ENCODE data around the gene MTX1. TPM values are rescaled to one million over a fixed set of nuclear protein-coding genes. Genes with fewer than 3 reads are reported as not detected.
"Not testable (repeated sequence)": the region's sequence is repeated elsewhere in the genome, so short reads cannot be mapped to it uniquely, and the experiment has no call there.

MTX1 gene
- polyA plus RNA-seq, 1 of the 3 experiments (the other 2 are of a cell fraction) = 79.1 TPM

DNA sequence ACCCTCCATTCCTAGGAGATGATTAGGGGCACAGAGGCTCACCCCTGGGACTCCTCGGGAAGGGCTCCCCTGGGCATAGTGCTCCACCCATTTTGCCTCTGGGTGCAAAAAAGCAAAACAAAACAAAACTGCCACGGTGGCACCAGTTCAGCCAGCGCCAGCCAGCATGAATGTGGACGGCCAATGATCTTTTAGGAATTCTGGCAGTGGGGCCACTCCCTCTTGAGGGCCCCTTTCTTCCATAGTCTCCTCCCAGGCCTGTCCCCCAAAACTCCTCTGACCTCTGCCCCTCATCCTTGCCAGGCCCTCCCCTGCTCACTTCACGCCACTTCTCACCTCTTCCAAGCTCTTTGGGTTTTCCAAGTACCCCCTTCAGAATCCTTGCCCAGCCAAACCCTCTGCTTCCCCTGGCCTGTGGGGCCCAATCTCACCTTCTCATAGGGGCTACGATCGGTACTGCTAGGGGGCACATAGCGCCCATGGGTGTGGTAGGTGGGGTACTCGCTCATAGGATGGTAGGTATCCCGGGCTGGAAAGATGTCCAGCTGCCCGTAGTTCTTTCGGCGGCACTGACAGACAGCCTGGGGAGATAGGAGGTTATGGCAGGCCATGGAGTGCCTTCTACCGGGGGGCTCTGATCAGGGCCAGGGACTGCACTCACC is 21.6 kb upstream of the MTX1 start (continued):
- TF ChIP-seq GABPA (IDR thresholded peaks at IDR 0.05; ENCODE audit: low read depth) (no peak), ELF1 (IDR thresholded peaks at IDR 0.05) (no peak), MXI1 (IDR thresholded peaks at IDR 0.05; ENCODE audit: low read depth, low read length) (no peak), SIN3A (IDR thresholded peaks at IDR 0.05; ENCODE audit: borderline replicate concordance, low read depth, low read length) (no peak), NRF1 (IDR thresholded peaks at IDR 0.05; ENCODE audit: low read depth, low read length) (no peak), SMC3 (IDR thresholded peaks at IDR 0.05; ENCODE audit: low read depth, low read length) (no peak), JUND (IDR thresholded peaks at IDR 0.05) (no peak)

DNA sequence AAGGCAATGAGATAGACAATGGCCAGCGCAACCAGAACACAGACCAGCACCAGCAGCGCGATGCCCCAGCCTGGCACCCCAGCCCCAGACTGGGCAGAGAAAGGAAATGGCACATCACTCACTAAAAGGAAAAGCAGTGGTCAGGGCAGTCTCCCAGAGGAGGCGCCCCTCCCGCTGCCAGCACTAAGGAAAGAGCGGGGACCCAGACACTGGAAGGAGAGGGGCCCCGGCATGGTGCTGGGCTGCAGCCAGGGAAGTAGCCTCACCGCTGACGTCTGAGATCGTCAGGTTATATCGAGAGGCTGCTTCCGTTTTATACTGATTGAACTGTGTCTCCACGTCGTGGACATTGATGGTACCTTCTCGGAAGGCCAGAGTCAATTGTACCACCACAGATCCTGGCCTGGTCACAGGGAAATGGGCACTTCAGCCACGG is 21.0 kb upstream of the MTX1 start:
- Histone ChIP-seq H3F3A (replicated peaks; ENCODE audit: insufficient read depth) (peaks cover 10% of the 10 kb centered on the region), H4K20me1 (ENCODE audit: insufficient read depth) (no peaks in the 10 kb centered on the region), H3K79me2 (ENCODE audit: insufficient read depth) (no peaks in the 10 kb centered on the region), H3K4me1 (ENCODE audit: control insufficient read depth in 1 of 2, insufficient read depth in 2 of 2, low read depth in 1 of 2, low read length in 1 of 2) (peaks cover 0 to 25% of the 10 kb centered on the region in 2 experiments; a peak in 1 of 4 replicates), H3K9me3 (no peaks in the 10 kb centered on the region), H3K4me2 (no peak overlapping the region), H3K27ac (ENCODE audit: low read depth in 2 of 2, low read length in 1 of 2) (no peak overlapping the region), H3K27me3 (ENCODE audit: insufficient read depth) (no peaks in the 10 kb centered on the region), H3K4me3 (ENCODE audit: low read depth in 2 of 2, low read length in 1 of 2) (no peak overlapping the region), H3K9me2 (no peaks in the 10 kb centered on the region), H3K9ac (no peak overlapping the region), H2AFZ (ENCODE audit: low read depth) (no peak overlapping the region), H3K36me3 (replicated peaks in 1 of 2; ENCODE audit: control insufficient read depth in 1 of 2, insufficient read depth in 2 of 2, low read length in 1 of 2) (peaks cover 0 to 8% of the 10 kb centered on the region in 2 experiments)
- WGBS (ENCODE audit: low lambda C conversion rate) = 90% methylated on average over 16 of the region's 16 CpGs
- ChIA-PET POLR2A (interaction anchor here (1.0 kb wide), 1 partner anchor 12 kb away, joined by 3 read pairs; no protein-coding TSS in a partner anchor), CTCF (interaction anchor here (1.2 to 5.4 kb wide), 2 partner anchors 12 to 20 kb away, joined by 3 to 60 read pairs; partner anchors contain the start of gene TRIM46)
- TF ChIP-seq, protein P1, sequence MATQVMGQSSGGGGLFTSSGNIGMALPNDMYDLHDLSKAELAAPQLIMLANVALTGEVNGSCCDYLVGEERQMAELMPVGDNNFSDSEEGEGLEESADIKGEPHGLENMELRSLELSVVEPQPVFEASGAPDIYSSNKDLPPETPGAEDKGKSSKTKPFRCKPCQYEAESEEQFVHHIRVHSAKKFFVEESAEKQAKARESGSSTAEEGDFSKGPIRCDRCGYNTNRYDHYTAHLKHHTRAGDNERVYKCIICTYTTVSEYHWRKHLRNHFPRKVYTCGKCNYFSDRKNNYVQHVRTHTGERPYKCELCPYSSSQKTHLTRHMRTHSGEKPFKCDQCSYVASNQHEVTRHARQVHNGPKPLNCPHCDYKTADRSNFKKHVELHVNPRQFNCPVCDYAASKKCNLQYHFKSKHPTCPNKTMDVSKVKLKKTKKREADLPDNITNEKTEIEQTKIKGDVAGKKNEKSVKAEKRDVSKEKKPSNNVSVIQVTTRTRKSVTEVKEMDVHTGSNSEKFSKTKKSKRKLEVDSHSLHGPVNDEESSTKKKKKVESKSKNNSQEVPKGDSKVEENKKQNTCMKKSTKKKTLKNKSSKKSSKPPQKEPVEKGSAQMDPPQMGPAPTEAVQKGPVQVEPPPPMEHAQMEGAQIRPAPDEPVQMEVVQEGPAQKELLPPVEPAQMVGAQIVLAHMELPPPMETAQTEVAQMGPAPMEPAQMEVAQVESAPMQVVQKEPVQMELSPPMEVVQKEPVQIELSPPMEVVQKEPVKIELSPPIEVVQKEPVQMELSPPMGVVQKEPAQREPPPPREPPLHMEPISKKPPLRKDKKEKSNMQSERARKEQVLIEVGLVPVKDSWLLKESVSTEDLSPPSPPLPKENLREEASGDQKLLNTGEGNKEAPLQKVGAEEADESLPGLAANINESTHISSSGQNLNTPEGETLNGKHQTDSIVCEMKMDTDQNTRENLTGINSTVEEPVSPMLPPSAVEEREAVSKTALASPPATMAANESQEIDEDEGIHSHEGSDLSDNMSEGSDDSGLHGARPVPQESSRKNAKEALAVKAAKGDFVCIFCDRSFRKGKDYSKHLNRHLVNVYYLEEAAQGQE (IDR thresholded peaks at IDR 0.05; ENCODE audit: low read depth, low read length) = no peak
- no peak for TF ChIP-seq TCF12 (IDR thresholded peaks at IDR 0.05)
- TF ChIP-seq, protein P2, sequence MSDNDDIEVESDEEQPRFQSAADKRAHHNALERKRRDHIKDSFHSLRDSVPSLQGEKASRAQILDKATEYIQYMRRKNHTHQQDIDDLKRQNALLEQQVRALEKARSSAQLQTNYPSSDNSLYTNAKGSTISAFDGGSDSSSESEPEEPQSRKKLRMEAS (IDR thresholded peaks at IDR 0.05; ENCODE audit: low read depth) = no peak
- no peak for TF ChIP-seq MXI1 (IDR thresholded peaks at IDR 0.05; ENCODE audit: low read depth, low read length)
- TF ChIP-seq JUND (IDR thresholded peaks at IDR 0.05) = no peak
- TF ChIP-seq YY1 (IDR thresholded peaks at IDR 0.05; ENCODE audit: low read depth) = no peak
- DNase-seq = no peak

DNA sequence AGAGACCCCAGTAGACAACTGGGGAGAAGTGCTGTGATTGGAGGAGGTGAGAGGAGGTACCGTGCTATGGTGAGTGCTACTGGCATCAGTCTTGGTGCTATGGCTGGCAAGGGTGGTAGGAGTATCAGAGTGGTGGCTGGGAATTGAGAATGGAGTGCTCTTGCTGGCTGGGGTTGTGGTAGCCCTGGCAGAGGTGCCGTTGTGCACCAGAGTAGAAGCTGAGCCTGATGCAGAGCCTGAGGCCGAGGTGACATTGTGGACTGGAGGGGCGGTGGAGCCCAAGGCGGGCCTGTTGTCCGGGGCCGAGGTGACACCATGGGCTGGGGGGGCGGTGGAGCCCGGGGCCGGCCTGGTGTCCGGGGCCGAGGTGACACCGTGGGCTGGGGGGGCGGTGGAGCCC is 20.2 kb upstream of the MTX1 start:
- H4K20me1 ChIP-seq (ENCODE audit: insufficient read depth) = no peaks in the 10 kb centered on the region
- H3K27ac ChIP-seq (ENCODE audit: low read depth in 2 of 2, low read length in 1 of 2) = no peak overlapping the region
- peaks cover 11% of the 10 kb centered on the region for H3F3A ChIP-seq (replicated peaks; ENCODE audit: insufficient read depth)
- ChIA-PET POLR2A (no interaction called here), CTCF (interaction anchor here (1.2 to 5.4 kb wide), 2 partner anchors 12 to 20 kb away, joined by 3 to 60 read pairs; partner anchors contain the start of gene TRIM46)
- H2AFZ ChIP-seq (ENCODE audit: low read depth) = no peak overlapping the region
- peaks cover 0 to 8% of the 10 kb centered on the region in 2 experiments for H3K36me3 ChIP-seq (replicated peaks in 1 of 2; ENCODE audit: control insufficient read depth in 1 of 2, insufficient read depth in 2 of 2, low read length in 1 of 2)
- no peaks in the 10 kb centered on the region for H3K27me3 ChIP-seq (ENCODE audit: insufficient read depth)
- H3K4me1 ChIP-seq (ENCODE audit: control insufficient read depth in 1 of 2, insufficient read depth in 2 of 2, low read depth in 1 of 2, low read length in 1 of 2) = peaks cover 0 to 30% of the 10 kb centered on the region in 2 experiments; a peak in 1 of 4 replicates
- H3K79me2 ChIP-seq (ENCODE audit: insufficient read depth) = no peaks in the 10 kb centered on the region
- WGBS (ENCODE audit: low lambda C conversion rate) = 95% methylated on average over 4 of the region's 14 CpGs
- no peak overlapping the region for H3K4me2 ChIP-seq
- H3K9me3 ChIP-seq = no peaks in the 10 kb centered on the region
- TF ChIP-seq MXI1 (IDR thresholded peaks at IDR 0.05; ENCODE audit: low read depth, low read length) = no peak
- H3K9ac ChIP-seq = no peak overlapping the region
- no peaks in the 10 kb centered on the region for H3K9me2 ChIP-seq
- DNase-seq = no peak
- no peak overlapping the region for H3K4me3 ChIP-seq (ENCODE audit: low read depth in 2 of 2, low read length in 1 of 2)

GRCh38 chr1:155189926-155190325 is 18.6 kb upstream of the MTX1 start:
- 95% methylated on average over 21 of the region's 45 CpGs for WGBS (ENCODE audit: low lambda C conversion rate)
- peaks cover 11% of the 10 kb centered on the region for H3F3A ChIP-seq (replicated peaks; ENCODE audit: insufficient read depth)
- H3K27me3 ChIP-seq (ENCODE audit: insufficient read depth); H3K4me3 ChIP-seq (ENCODE audit: low read depth in 2 of 2, low read length in 1 of 2); H3K4me2 ChIP-seq; CTCF ChIA-PET; H3K9me3 ChIP-seq; H4K20me1 ChIP-seq (ENCODE audit: insufficient read depth); H3K36me3 ChIP-seq (replicated peaks in 1 of 2; ENCODE audit: control insufficient read depth in 1 of 2, insufficient read depth in 2 of 2, low read length in 1 of 2); H3K9ac ChIP-seq; H2AFZ ChIP-seq (ENCODE audit: low read depth); H3K9me2 ChIP-seq; H3K79me2 ChIP-seq (ENCODE audit: insufficient read depth); DNase-seq; H3K27ac ChIP-seq (ENCODE audit: low read depth in 2 of 2, low read length in 1 of 2); POLR2A ChIA-PET: not testable (repeated sequence)
- H3K4me1 ChIP-seq (ENCODE audit: control insufficient read depth in 1 of 2, insufficient read depth in 2 of 2, low read depth in 1 of 2, low read length in 1 of 2) = peaks cover 0 to 27% of the 10 kb centered on the region in 2 experiments; a peak in 1 of 4 replicates

Measured in SK-N-SH (cell line).